ENCODE measurements around the gene F2RL1.

F2RL1 gene

DNA sequence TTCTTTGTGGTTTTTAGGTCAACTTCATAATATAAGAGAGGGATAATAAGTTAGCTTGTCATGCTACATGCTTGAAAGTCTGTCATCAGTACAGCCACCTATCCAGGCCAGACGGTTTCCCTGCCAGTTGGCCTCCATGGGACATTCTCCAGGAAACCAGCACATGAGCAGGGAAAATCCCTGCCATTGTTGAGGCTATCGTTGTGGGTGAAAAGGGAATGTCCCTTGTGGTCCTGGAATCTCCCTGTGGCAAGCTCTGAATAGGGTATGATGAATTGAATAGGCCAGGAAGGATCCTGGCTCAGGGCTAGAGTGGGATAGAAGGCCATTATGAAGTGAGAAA, 12.3 kb downstream of the F2RL1 start:
- no peak overlapping the region for H3K4me3 ChIP-seq (ENCODE audit: low read depth, low read length)
- no peak for TF ChIP-seq CTCF (IDR thresholded peaks at IDR 0.05; ENCODE audit: control insufficient read depth, extremely low read depth, insufficient read depth)
- DNase-seq (ENCODE audit: low read depth): no peak

- H3K4me3 ChIP-seq (ENCODE audit: low read depth, low read length): no peak overlapping the region
- no peak for DNase-seq (ENCODE audit: low read depth)
- no peak for TF ChIP-seq CTCF (IDR thresholded peaks at IDR 0.05; ENCODE audit: control insufficient read depth, extremely low read depth, insufficient read depth)
Measured at GRCh38 chr5:76836181-76836580, 17.4 kb downstream of the F2RL1 start.

- no peak for DNase-seq (ENCODE audit: low read depth)
- no peak for TF ChIP-seq CTCF (IDR thresholded peaks at IDR 0.05; ENCODE audit: control insufficient read depth, extremely low read depth, insufficient read depth)
- no peak overlapping the region for H3K4me3 ChIP-seq (ENCODE audit: low read depth, low read length)
Measured at GRCh38 chr5:76836585-76836984, 17.8 kb downstream of the F2RL1 start.

DNA sequence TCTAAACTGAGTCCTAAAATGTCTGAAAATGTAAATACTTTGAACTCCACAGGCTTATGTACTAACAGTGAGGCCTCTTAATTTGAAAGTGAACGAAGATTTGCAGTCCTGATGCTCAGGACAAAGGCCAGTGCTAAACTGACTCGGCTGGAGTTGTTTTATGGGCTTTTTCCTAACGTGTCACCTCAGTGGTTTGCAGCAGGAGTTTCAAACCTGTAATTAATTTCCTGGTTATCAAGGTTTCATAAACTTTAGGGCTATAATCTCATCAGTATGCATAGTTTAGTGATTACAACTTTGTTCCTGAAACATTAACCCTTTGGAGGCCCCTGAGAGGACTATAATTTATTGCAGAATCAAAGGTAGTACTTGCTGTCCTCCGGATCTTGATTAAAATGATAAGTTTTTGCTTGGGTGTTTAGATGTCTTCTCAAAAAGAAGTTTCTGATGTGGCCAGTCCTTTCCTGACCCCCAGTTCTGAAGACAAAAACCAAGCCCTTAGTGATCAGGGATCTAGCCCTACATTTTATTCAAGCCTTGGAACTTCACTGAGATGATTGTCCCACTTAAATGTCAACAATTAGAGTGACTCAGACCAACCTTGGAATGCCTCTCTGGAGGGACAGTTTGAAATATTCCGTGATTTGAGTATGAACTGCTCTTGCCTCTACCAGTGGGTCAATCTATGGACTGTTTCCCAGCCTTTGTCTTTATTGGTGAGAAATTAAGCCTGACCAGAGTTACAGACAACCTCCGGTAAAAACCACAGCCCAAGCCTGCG, 19.8 kb downstream of the F2RL1 start:
- no peak for DNase-seq (ENCODE audit: low read depth)
- TF ChIP-seq CTCF (IDR thresholded peaks at IDR 0.05; ENCODE audit: control insufficient read depth, extremely low read depth, insufficient read depth): no peak
- H3K4me3 ChIP-seq (ENCODE audit: low read depth, low read length): no peak overlapping the region

- no peak for DNase-seq (ENCODE audit: low read depth)
- no peak overlapping the region for H3K4me3 ChIP-seq (ENCODE audit: low read depth, low read length)
- no peak for TF ChIP-seq CTCF (IDR thresholded peaks at IDR 0.05; ENCODE audit: control insufficient read depth, extremely low read depth, insufficient read depth)
Measured at GRCh38 chr5:76841361-76841760, 22.5 kb downstream of the F2RL1 start.

DNA sequence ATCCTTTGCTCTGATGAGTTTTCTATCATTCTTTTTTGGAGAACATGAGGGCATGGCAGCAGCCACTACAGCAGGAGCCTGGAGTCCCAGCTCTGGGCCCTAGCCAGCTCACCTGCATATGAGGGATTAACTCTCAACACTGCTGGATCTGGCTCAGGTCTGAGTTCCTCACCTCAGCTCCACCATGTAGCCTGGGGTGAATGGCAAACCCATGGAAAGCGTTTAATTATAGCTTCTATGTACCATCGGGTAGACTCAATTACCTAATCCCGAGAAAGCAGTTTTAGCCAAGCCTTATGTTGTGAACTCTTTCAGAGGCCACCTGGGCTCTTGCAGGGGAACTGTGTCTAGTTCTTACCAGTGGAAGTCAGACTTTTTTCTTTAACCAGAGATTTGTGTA, 27.1 kb downstream of the F2RL1 start:
- H3K4me3 ChIP-seq (ENCODE audit: low read depth, low read length): no peak overlapping the region
- TF ChIP-seq CTCF (IDR thresholded peaks at IDR 0.05; ENCODE audit: control insufficient read depth, extremely low read depth, insufficient read depth): no peak
- no peak for DNase-seq (ENCODE audit: low read depth)

Measured in LNCaP clone FGC (cell line).